Cerebellar cortex (tissue), 1 donor: ENCODE measurements around the gene CSNK2A3.
"Not testable (repeated sequence)": the region's sequence is repeated elsewhere in the genome, so short reads cannot be mapped to it uniquely, and the experiment has no call there.

Source experiments
- DNase-seq: peaks from one replicate; pipeline ENCODE4 v3.0.0-alpha.2; 2015; ENCODE audit warnings: low spot score

CSNK2A3 gene

GRCh38 chr11:11352878-11353277 is at the start of gene CSNK2A3:
CSNK2A3 (minus strand) TSS chr11:11353250; CDS start chr11:11353119, 131 bp downstream.
- not testable (repeated sequence) for DNase-seq

- DNase-seq, result no peak
These were observed 49.0 kb upstream of the CSNK2A3 start for GRCh38 chr11:11401960-11402535.

GRCh38 chr11:11400635-11401232 is 47.7 kb upstream of the CSNK2A3 start:
- no peak for DNase-seq

- no peak for DNase-seq
These were observed 47.1 kb upstream of the CSNK2A3 start for GRCh38 chr11:11400121-11400520.

GRCh38 chr11:11397781-11398180 is 44.7 kb upstream of the CSNK2A3 start:
- DNase-seq, result no peak

GRCh38 chr11:11397036-11397415 is 44.0 kb upstream of the CSNK2A3 start:
- no peak for DNase-seq

- no peak for DNase-seq
These were observed 43.4 kb upstream of the CSNK2A3 start for GRCh38 chr11:11396301-11397035.

GRCh38 chr11:11395126-11395525 is 42.1 kb upstream of the CSNK2A3 start:
- peak; percentile 62 for DNase-seq

- no peak for DNase-seq
These were observed 41.2 kb upstream of the CSNK2A3 start for GRCh38 chr11:11394241-11394640.

- no peak for DNase-seq
These were observed 38.9 kb upstream of the CSNK2A3 start for GRCh38 chr11:11391796-11392463.

GRCh38 chr11:11391169-11391568 is 38.1 kb upstream of the CSNK2A3 start:
- no peak for DNase-seq

- no peak for DNase-seq
These were observed 37.2 kb upstream of the CSNK2A3 start for GRCh38 chr11:11390068-11390771.

GRCh38 chr11:11389238-11389637 is 36.2 kb upstream of the CSNK2A3 start:
- no peak for DNase-seq

GRCh38 chr11:11387622-11388305 is 34.7 kb upstream of the CSNK2A3 start:
- no peak for DNase-seq

GRCh38 chr11:11387207-11387606 is 34.2 kb upstream of the CSNK2A3 start:
- no peak for DNase-seq

- no peak for DNase-seq
These were observed 31.8 kb upstream of the CSNK2A3 start for GRCh38 chr11:11384829-11385228.

- DNase-seq, result no peak
These were observed 30.9 kb upstream of the CSNK2A3 start for GRCh38 chr11:11383995-11384394.

- peak; percentile 88 for DNase-seq
These were observed 29.9 kb upstream of the CSNK2A3 start for GRCh38 chr11:11382858-11383532.

- DNase-seq, result no peak
These were observed 28.5 kb upstream of the CSNK2A3 start for GRCh38 chr11:11381471-11382105.

- no peak for DNase-seq
These were observed 27.8 kb upstream of the CSNK2A3 start for GRCh38 chr11:11380883-11381282.

GRCh38 chr11:11380340-11380739 is 27.3 kb upstream of the CSNK2A3 start:
- no peak for DNase-seq
